GM19438 (cell line): ENCODE measurements around the gene SLC17A4.

Experiments used
- ATAC-seq: cut with Tn5 transposase; IDR thresholded peaks from one replicate; pipeline ENCODE4 v1.9.1; 2021; ENCODE audit warnings: low read depth; ENCODE audit not compliant: unreplicated experiment

Gene SLC17A4

GRCh38 chr6:25794784-25795183, 40.2 kb downstream of the SLC17A4 start:
- ATAC-seq: no peak

DNA sequence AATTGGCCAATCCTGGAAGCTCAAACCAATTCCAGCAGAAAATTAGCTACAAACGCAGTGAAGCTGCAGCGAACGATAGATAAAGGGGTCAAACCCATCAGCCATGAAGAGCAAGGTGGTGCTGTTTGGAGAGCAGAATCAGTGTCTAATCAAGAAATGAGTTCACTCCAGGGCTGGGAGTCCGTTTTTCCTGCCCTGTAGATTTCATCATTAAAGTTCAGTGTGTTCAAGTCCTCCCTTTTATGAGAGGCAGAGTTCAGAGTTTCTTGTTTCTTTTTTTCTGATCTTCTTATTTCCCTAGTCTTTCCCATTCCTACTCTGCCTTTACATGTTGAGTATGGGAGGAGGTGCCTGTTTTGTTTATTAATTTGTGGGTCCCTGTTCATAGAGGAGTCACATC, 46.9 kb downstream of the SLC17A4 start:
- no peak for ATAC-seq

GRCh38 chr6:25804804-25805203, 50.3 kb downstream of the SLC17A4 start:
- ATAC-seq: no peak

DNA sequence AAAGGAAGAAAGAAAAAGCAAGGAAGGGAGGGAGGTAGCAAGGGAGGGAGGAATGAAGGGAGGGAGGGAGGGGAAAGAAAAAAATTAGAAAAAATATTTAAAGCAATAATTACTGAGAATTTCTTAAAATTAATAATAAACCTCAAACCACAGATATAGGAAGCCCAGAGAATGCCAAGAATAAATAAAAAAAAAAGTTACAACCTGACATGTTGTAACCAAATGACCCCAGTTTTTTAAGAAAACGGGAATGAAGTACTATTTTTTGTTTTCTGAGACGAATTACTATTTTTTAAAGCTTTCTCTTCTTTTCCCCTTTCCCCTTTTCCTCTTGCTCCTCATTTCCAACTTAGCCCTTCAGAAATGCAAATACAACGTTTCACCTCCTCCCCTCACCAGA, 60.7 kb downstream of the SLC17A4 start:
- no peak for ATAC-seq

DNA sequence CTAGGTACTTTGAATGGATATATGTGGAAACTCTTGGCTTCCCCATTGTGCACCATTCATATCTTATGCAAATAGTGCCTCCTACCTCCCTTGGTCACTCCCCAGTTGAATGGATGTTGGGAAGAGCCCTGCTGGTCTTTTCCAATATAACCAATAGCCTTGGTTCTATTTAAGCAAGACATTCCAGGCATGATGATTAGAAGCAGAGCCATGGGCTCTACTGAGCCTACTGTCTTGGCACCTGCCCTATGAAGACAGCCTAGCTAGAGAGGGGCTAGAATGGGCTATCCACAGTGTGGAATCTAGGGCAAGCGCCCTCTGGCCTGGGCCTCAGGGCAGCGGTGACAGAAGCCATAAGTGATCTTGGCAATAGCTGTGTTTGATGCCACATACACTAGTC, 61.7 kb downstream of the SLC17A4 start:
- no peak for ATAC-seq

GRCh38 chr6:25821341-25821740, 66.8 kb downstream of the SLC17A4 start:
- ATAC-seq: no peak

DNA sequence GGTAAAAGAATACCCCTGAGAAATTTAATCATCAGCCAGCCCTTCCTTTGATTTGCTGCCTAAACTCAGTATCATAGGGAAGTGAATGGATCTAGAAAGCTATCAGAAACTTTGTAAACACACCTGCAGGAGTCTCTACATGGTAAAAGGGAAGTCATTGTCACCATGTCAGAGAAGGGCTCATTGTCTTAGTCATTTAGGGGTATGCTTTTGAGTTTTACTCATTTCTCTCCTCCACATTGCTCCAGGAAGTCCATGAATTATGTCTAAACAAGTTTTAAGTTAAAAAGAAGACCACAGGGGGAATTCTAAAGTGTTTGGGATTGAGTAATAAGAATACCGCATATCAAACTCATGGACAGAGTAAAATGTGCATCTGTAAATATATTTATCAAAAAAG, 74.8 kb downstream of the SLC17A4 start:
- no peak for ATAC-seq

GRCh38 chr6:25830458-25830857, 75.9 kb downstream of the SLC17A4 start:
- no peak for ATAC-seq
